ENCODE measurements around the gene C1orf185.

C1orf185 gene

DNA sequence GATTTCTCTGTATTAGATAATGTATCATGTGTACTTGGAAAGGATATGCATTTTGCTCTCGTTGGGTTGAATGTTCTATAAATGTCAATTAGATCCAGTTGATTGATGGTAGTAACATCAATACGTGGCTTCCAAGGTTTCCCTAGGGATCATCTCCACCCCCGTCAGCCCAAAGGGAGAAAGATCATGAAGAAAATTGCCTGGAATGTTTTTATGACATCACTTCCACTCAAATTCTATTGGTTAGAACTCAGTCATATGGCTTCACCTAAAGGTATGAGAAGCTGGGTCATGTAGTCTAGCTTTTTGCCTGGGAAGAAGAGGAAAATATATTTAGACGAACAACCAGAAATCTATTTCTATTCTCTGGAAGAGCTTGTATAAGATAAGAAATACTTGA, at the start of gene C1orf185:
Gene C1orf185 (plus strand): TSS at position 253 of the 400 bp plus-strand sequence. CDS start 6 bp downstream, at position 259.
- H3K36me3 Mint-ChIP-seq (ENCODE audit: low read depth) = no peaks in the 10 kb centered on the region
- TF ChIP-seq, protein P1, sequence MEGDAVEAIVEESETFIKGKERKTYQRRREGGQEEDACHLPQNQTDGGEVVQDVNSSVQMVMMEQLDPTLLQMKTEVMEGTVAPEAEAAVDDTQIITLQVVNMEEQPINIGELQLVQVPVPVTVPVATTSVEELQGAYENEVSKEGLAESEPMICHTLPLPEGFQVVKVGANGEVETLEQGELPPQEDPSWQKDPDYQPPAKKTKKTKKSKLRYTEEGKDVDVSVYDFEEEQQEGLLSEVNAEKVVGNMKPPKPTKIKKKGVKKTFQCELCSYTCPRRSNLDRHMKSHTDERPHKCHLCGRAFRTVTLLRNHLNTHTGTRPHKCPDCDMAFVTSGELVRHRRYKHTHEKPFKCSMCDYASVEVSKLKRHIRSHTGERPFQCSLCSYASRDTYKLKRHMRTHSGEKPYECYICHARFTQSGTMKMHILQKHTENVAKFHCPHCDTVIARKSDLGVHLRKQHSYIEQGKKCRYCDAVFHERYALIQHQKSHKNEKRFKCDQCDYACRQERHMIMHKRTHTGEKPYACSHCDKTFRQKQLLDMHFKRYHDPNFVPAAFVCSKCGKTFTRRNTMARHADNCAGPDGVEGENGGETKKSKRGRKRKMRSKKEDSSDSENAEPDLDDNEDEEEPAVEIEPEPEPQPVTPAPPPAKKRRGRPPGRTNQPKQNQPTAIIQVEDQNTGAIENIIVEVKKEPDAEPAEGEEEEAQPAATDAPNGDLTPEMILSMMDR (IDR thresholded peaks at IDR 0.05; ENCODE audit: unreplicated experiment in 3 of 3) = no peak
- H3K9me3 Mint-ChIP-seq = no peaks in the 10 kb centered on the region
- peaks cover 4% of the 10 kb centered on the region for H3K27me3 Mint-ChIP-seq (ENCODE audit: low read depth)
- H3K27ac Mint-ChIP-seq = no peak within 1 kb of the TSS
- H3K4me3 Mint-ChIP-seq = no peak within 1 kb of the TSS
- H3K4me1 Mint-ChIP-seq = no peaks in the 10 kb centered on the region

GRCh38 chr1:51058858-51059257, 43.2 kb upstream of the C1orf185 start:
- Mint-ChIP-seq H3K9me3 (peaks cover 24% of the 10 kb centered on the region), H3K27me3 (ENCODE audit: low read depth) (no peaks in the 10 kb centered on the region), H3K27ac (no peak overlapping the region), H3K36me3 (ENCODE audit: low read depth) (no peaks in the 10 kb centered on the region), H3K4me1 (no peaks in the 10 kb centered on the region), H3K4me3 (no peak overlapping the region)
- TF ChIP-seq, protein P1 (IDR thresholded peaks at IDR 0.05; ENCODE audit: unreplicated experiment in 3 of 3) = no peak

DNA sequence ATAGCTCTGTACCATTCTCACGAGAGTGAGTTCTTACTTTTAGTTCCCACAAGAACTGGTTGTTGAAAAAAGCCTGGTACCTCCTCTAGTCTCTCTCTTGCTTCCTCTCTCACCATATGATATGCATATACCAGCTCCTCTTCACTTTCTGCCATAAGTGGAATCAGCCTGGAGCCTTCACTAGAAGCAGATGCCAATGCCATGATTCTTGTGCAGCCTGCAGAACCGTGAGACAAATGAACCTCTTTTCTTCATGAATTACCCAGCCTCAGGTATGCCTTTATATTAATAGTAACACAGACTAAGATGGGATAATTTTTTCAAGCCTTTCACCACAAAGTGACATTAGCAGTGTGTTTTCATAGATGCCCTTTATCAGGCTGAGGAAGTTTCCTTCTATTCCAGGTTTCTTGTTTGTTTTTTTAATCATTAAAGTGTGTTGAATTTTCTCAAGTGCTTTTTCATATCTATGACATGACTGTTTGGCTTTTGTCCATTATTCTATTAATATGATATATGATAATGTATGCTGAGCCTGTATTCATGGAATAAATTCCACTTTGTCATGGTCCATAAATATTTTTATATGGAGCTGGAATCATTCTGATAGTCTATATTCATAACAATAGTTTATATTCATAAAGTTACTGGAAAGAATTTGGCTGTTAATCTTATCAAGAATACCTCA, 40.7 kb upstream of the C1orf185 start:
- TF ChIP-seq, protein P1 (IDR thresholded peaks at IDR 0.05; ENCODE audit: unreplicated experiment in 3 of 3) = no peak
- Mint-ChIP-seq H3K27ac (no peak overlapping the region), H3K4me3 (no peak overlapping the region), H3K9me3 (peaks cover 18% of the 10 kb centered on the region), H3K36me3 (ENCODE audit: low read depth) (no peaks in the 10 kb centered on the region), H3K27me3 (ENCODE audit: low read depth) (no peaks in the 10 kb centered on the region), H3K4me1 (no peaks in the 10 kb centered on the region)

- Mint-ChIP-seq H3K36me3 (ENCODE audit: low read depth) (no peaks in the 10 kb centered on the region), H3K4me3 (no peak overlapping the region), H3K27me3 (ENCODE audit: low read depth) (peaks cover 4% of the 10 kb centered on the region), H3K9me3 (peaks cover 11% of the 10 kb centered on the region), H3K27ac (no peak overlapping the region), H3K4me1 (no peaks in the 10 kb centered on the region)
- TF ChIP-seq, protein P1 (IDR thresholded peaks at IDR 0.05; ENCODE audit: unreplicated experiment in 3 of 3) = no peak
These were observed 38.9 kb upstream of the C1orf185 start for GRCh38 chr1:51063121-51063520.

GRCh38 chr1:51070011-51070410, 32.0 kb upstream of the C1orf185 start:
- Mint-ChIP-seq H3K27ac (no peak overlapping the region), H3K4me1 (no peaks in the 10 kb centered on the region), H3K4me3 (no peak overlapping the region), H3K36me3 (ENCODE audit: low read depth) (no peaks in the 10 kb centered on the region), H3K27me3 (ENCODE audit: low read depth) (peaks cover 19% of the 10 kb centered on the region), H3K9me3 (no peaks in the 10 kb centered on the region)
- TF ChIP-seq, protein P1 (IDR thresholded peaks at IDR 0.05; ENCODE audit: unreplicated experiment in 3 of 3) = no peak

DNA sequence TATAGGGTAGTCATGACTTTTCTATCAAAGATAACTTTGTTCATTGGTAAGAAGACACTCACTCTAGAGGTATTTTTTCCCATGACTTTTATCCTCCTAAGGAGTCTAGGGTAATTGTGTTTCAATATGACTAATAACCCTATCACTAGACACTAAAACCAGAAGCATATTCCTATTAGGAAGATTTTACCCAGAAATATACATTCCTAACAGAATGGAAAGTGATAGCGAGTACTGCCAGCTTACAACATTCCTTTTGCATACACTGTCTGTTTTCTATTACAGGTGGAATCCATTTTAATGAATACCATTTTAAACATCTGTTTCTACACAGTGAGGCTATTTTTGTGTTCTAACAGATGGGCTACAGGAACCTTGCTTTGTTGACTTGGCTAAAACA, 31.4 kb upstream of the C1orf185 start:
- Mint-ChIP-seq H3K27me3 (ENCODE audit: low read depth) (peaks cover 20% of the 10 kb centered on the region), H3K9me3 (no peaks in the 10 kb centered on the region), H3K4me1 (no peaks in the 10 kb centered on the region), H3K4me3 (no peak overlapping the region), H3K27ac (no peak overlapping the region), H3K36me3 (ENCODE audit: low read depth) (no peaks in the 10 kb centered on the region)
- TF ChIP-seq, protein P1 (IDR thresholded peaks at IDR 0.05; ENCODE audit: unreplicated experiment in 3 of 3) = no peak

Data from nephron (organoid).